Measurements from ENCODE around the gene FZD2. TPM values are rescaled to one million over a fixed set of nuclear protein-coding genes. Genes with fewer than 3 reads are reported as not detected.

The FZD2 gene
- total and polyA plus RNA-seq, 9 of the 15 experiments (the other 6 are each of a cell fraction or from before 2014, with no cell fraction given), result 0.03 to 4.5 (median 1.1) TPM; not detected in 1

DNA sequence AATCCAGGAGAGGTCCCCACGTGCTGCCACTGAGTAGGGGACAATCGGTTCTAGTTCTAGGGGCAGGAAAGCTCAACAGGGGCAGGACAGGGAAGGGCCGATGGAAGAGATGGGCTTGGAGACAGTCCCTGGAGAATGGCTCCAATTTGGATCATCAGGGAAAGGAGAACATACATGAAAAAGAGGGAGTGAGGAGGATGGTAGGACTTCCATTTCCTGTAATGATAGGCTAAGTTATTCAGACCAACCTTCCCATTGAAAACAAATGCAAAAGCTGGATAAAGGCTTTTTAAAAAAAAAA is 33.7 kb upstream of the FZD2 start:
- FAIRE-seq (no peak), ATAC-seq (no peak), DNase-seq (ENCODE audit: extremely low read depth in 1 of 4, low spot score in 3 of 4) (no peak)
- BruUV-seq (replicated peaks), result no TSS peak
- H3K4me1 ChIP-seq (replicated peaks in 1 of 2; ENCODE audit: control insufficient read depth in 2 of 2, insufficient read depth in 2 of 2, low read length in 2 of 2), result peaks cover 2 to 5% of the 10 kb centered on the region in 2 experiments; a peak in 3 of 5 replicates
- POLR2A ChIA-PET, result interaction anchor here (0.6 to 1.6 kb wide), 10 partner anchors 9 to 625 kb away, joined by 3 to 5 read pairs (median 4); no protein-coding TSS in a partner anchor
- no peaks in the 10 kb centered on the region for H3K36me3 ChIP-seq (ENCODE audit: control insufficient read depth, insufficient read depth, low read length)
- no peaks in the 10 kb centered on the region for H3K79me2 ChIP-seq (ENCODE audit: control insufficient read depth, insufficient read depth, low read length)
- no peak overlapping the region for H3K4me3 ChIP-seq
- CTCF ChIA-PET (ENCODE audit: low intra/inter-chr PET ratio), result interaction anchor here (1.5 to 1.6 kb wide), 2 partner anchors 123 to 313 kb away, joined by 15 to 17 read pairs; no protein-coding TSS in a partner anchor
- H2AFZ ChIP-seq (ENCODE audit: low read depth, low read length), result peak overlapping the region; percentile 88
- no peaks in the 10 kb centered on the region for H3K27me3 ChIP-seq (ENCODE audit: control insufficient read depth in 2 of 2, insufficient read depth in 2 of 2, low read length in 2 of 2)
- in situ Hi-C loops (cut with MboI), result no loop called here
- 38% methylated on average over 3 of the region's 3 CpGs for WGBS (ENCODE audit: insufficient coverage, low coverage, missing lambda C conversion rate)
- no peak overlapping the region for H3K9ac ChIP-seq (ENCODE audit: insufficient read depth in 1 of 2, low read depth in 2 of 2, low read length in 2 of 2)
- intact Hi-C loops (cut with micrococcal nuclease), result loop anchor here (2.0 kb wide), 2 partner anchors 123 to 313 kb away; no protein-coding TSS in a partner anchor
- H4K20me1 ChIP-seq (replicated peaks; ENCODE audit: control insufficient read depth, insufficient read depth, low read length), result no peaks in the 10 kb centered on the region
- TF ChIP-seq, protein P1, sequence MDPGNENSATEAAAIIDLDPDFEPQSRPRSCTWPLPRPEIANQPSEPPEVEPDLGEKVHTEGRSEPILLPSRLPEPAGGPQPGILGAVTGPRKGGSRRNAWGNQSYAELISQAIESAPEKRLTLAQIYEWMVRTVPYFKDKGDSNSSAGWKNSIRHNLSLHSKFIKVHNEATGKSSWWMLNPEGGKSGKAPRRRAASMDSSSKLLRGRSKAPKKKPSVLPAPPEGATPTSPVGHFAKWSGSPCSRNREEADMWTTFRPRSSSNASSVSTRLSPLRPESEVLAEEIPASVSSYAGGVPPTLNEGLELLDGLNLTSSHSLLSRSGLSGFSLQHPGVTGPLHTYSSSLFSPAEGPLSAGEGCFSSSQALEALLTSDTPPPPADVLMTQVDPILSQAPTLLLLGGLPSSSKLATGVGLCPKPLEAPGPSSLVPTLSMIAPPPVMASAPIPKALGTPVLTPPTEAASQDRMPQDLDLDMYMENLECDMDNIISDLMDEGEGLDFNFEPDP (CRISPR knock-in tag; IDR thresholded peaks at IDR 0.05), result no peak
- no peak overlapping the region for H3K27ac ChIP-seq (ENCODE audit: extremely low read depth, low read depth, low read length)
- no peaks in the 10 kb centered on the region for H3K9me1 ChIP-seq (ENCODE audit: control insufficient read depth, insufficient read depth, low read length)
- peaks cover 3% of the 10 kb centered on the region for H3K9me3 ChIP-seq (replicated peaks; ENCODE audit: control insufficient read depth, insufficient read depth, low read depth, low read length)
- H3K4me2 ChIP-seq (ENCODE audit: insufficient read depth, low read length), result peak overlapping the region; percentile 45

DNA sequence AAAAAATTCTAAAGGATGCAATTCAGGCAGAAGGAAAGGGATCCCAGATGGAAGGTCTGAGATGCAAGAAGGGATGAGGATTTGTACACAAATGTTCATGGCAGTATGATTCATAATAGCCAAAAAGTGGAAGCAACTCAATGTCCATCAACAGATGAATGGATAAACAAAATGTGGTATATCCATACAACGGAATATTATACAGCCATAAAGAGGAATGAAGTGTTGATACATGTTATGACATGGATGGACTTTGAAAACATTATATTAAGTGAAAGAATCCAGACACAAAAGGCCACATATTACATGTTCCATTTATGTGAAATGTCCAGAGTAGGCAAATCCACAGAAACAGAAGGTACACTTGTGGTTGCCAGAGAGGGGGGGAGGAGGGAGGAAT is 30.2 kb upstream of the FZD2 start:
- H4K20me1 ChIP-seq (replicated peaks; ENCODE audit: control insufficient read depth, insufficient read depth, low read length), result no peaks in the 10 kb centered on the region
- no peak overlapping the region for H3K9ac ChIP-seq (ENCODE audit: insufficient read depth in 1 of 2, low read depth in 2 of 2, low read length in 2 of 2)
- no peak overlapping the region for H3K4me2 ChIP-seq (ENCODE audit: insufficient read depth, low read length)
- H3K4me1 ChIP-seq (replicated peaks in 1 of 2; ENCODE audit: control insufficient read depth in 2 of 2, insufficient read depth in 2 of 2, low read length in 2 of 2), result peaks cover 2 to 5% of the 10 kb centered on the region in 2 experiments; a peak in 2 of 5 replicates
- ChIA-PET CTCF (ENCODE audit: low intra/inter-chr PET ratio) (no interaction called here), POLR2A (no interaction called here)
- H3K79me2 ChIP-seq (ENCODE audit: control insufficient read depth, insufficient read depth, low read length), result no peaks in the 10 kb centered on the region
- FAIRE-seq, result no peak
- no peak overlapping the region for H2AFZ ChIP-seq (ENCODE audit: low read depth, low read length)
- in situ Hi-C loops (cut with MboI) (no loop called here), intact Hi-C loops (cut with micrococcal nuclease) (no loop called here)
- no peak overlapping the region for H3K27ac ChIP-seq (ENCODE audit: extremely low read depth, low read depth, low read length)
- H3K27me3 ChIP-seq (ENCODE audit: control insufficient read depth in 2 of 2, insufficient read depth in 2 of 2, low read length in 2 of 2), result peaks cover 0 to 5% of the 10 kb centered on the region in 2 experiments; a peak in 1 of 5 replicates
- DNase-seq (ENCODE audit: extremely low read depth in 1 of 4, low spot score in 3 of 4), result no peak
- no peak overlapping the region for H3K4me3 ChIP-seq
- no peaks in the 10 kb centered on the region for H3K36me3 ChIP-seq (ENCODE audit: control insufficient read depth, insufficient read depth, low read length)
- ATAC-seq, result no peak
- 25% methylated on average over 1 of the region's 1 CpG for whole genome bisulfite sequencing (ENCODE audit: insufficient coverage, low coverage, missing lambda C conversion rate)
- H3K9me3 ChIP-seq (replicated peaks; ENCODE audit: control insufficient read depth, insufficient read depth, low read depth, low read length), result peaks cover 3% of the 10 kb centered on the region
- no TSS peak for BruUV-seq (replicated peaks)
- no peaks in the 10 kb centered on the region for H3K9me1 ChIP-seq (ENCODE audit: control insufficient read depth, insufficient read depth, low read length)
- TF ChIP-seq CBX3 (IDR thresholded peaks at IDR 0.05; ENCODE audit: borderline replicate concordance in 1 of 2, low read length in 2 of 2) (0 out of 3 replicates have a peak, but pooled peaks of 1 of the 2 experiments have one; percentile 20), ZNF146 (CRISPR knock-in tag; IDR thresholded peaks at IDR 0.05; ENCODE audit: unreplicated experiment) (peak; percentile 98), KDM1A (IDR thresholded peaks at IDR 0.05) (peak; percentile 28 to 65; a peak in 2 of 4 replicates), TRIM24 (IDR thresholded peaks at IDR 0.05) (0 out of 4 replicates have a peak, but pooled peaks of 1 of the 2 experiments have one; percentile 9), ADNP (tag; IDR thresholded peaks at IDR 0.05) (peak; percentile 57), FOXM1 (IDR thresholded peaks at IDR 0.05; ENCODE audit: low read depth) (no peak), FOXM1 (CRISPR knock-in tag; IDR thresholded peaks at IDR 0.05; ENCODE audit: low read depth) (no peak), BCOR (IDR thresholded peaks at IDR 0.05) (peak; percentile 83), ZNF311 (CRISPR knock-in tag; IDR thresholded peaks at IDR 0.05) (no peak), RBM25 (IDR thresholded peaks at IDR 0.05; ENCODE audit: low read depth, low read length, severe bottlenecking) (peak; percentile 75)
- TF ChIP-seq, protein P2, sequence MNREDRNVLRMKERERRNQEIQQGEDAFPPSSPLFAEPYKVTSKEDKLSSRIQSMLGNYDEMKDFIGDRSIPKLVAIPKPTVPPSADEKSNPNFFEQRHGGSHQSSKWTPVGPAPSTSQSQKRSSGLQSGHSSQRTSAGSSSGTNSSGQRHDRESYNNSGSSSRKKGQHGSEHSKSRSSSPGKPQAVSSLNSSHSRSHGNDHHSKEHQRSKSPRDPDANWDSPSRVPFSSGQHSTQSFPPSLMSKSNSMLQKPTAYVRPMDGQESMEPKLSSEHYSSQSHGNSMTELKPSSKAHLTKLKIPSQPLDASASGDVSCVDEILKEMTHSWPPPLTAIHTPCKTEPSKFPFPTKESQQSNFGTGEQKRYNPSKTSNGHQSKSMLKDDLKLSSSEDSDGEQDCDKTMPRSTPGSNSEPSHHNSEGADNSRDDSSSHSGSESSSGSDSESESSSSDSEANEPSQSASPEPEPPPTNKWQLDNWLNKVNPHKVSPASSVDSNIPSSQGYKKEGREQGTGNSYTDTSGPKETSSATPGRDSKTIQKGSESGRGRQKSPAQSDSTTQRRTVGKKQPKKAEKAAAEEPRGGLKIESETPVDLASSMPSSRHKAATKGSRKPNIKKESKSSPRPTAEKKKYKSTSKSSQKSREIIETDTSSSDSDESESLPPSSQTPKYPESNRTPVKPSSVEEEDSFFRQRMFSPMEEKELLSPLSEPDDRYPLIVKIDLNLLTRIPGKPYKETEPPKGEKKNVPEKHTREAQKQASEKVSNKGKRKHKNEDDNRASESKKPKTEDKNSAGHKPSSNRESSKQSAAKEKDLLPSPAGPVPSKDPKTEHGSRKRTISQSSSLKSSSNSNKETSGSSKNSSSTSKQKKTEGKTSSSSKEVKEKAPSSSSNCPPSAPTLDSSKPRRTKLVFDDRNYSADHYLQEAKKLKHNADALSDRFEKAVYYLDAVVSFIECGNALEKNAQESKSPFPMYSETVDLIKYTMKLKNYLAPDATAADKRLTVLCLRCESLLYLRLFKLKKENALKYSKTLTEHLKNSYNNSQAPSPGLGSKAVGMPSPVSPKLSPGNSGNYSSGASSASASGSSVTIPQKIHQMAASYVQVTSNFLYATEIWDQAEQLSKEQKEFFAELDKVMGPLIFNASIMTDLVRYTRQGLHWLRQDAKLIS (CRISPR knock-in tag; IDR thresholded peaks at IDR 0.05), result no peak

Measured in K562 (cell line).